HCT116 (cell line): ENCODE results near the gene POT1. TPM values are rescaled to one million over a fixed set of nuclear protein-coding genes. Genes with fewer than 3 reads are reported as not detected.

Source experiments
- ATAC-seq: fragments of 200-7000 bp; cut with Tn5 transposase; 2 replicates; pipeline ENCODE4 v1.9.1; 2020; ENCODE audit warnings: mild to moderate bottlenecking, moderate library complexity
- BruUV-seq: library from RNA; stranded (reverse); fragments of 400-500 nt; replicated peaks from 2 replicates; lab custom pipeline; 2021; lab: Mats Ljungman, UMichigan
- CTCF ChIA-PET: fragments of 300-600 bp; sonication (Branson Sonifier 250); formaldehyde crosslinking; loops from one replicate; lab custom pipeline; 2021; ENCODE audit warnings: antibody characterized with exemption; lab: Charles Lee
- POLR2A ChIA-PET: fragments of 300-600, 350-600 bp; sonication (Branson Sonifier 250); formaldehyde crosslinking; loops from one replicate; lab custom pipeline; 2021; ENCODE audit warnings: antibody characterized with exemption; lab: Charles Lee
- RAD21 ChIA-PET, 2 experiments: fragments of 300-600 bp; sonication (Branson Sonifier 250); formaldehyde crosslinking; loops; one replicate each; lab custom pipeline; 2023; ENCODE audit warnings: low total read pairs in 2 of 2; ENCODE audit not compliant: uncharacterized antibody in 2 of 2, unreplicated experiment in 2 of 2, low non-redundant PET in 1 of 2; lab: Charles Lee
- DNase-seq: peaks from one replicate; pipeline ENCODE4 v3.0.0-alpha.2; 2010; ENCODE audit warnings: low read depth, low spot score
- H2AFZ ChIP-seq: fragments of 200-600 bp; shearing (Covaris generic), sonication (generic); 2 replicates; pipeline ENCODE4 v1.6.1; 2017; ENCODE audit warnings: low read depth, mixed run types, mixed read lengths, antibody characterized with exemption, low read length; ENCODE audit not compliant: poor library complexity, severe bottlenecking
- H3K27ac ChIP-seq: 2 replicates; pipeline ENCODE4 v1.5.1; 2012; ENCODE audit warnings: low read depth, low read length
- H3K27me3 ChIP-seq: fragments of 200-600 bp; sonication (generic); 2 replicates; pipeline ENCODE4 v1.6.1; 2016; ENCODE audit warnings: mixed run types, low read length, mixed read lengths; ENCODE audit not compliant: insufficient read depth
- H3K36me3 ChIP-seq, 2 experiments: fragments of 200-500 bp in 1 of 2; fragments of 200-600 bp in 1 of 2; sonication (Bioruptor generic) in 1 of 2; sonication (generic) in 1 of 2; 2 replicates each; pipeline versions ENCODE4 v1.5.1 to v1.6.1; 2014 to 2016; ENCODE audit warnings: low read length in 2 of 2, inconsistent platforms in 1 of 2, mixed read lengths in 1 of 2, mixed run types in 1 of 2; ENCODE audit not compliant: insufficient read depth in 2 of 2, control insufficient read depth in 1 of 2
- H3K4me1 ChIP-seq, 2 experiments: fragments of 200-600 bp in 1 of 2; sonication (generic) in 1 of 2; 2 replicates each; pipeline versions ENCODE4 v1.5.1 to v1.6.1; 2012 to 2017; ENCODE audit warnings: low read length in 2 of 2, inconsistent platforms in 1 of 2, mild to moderate bottlenecking in 1 of 2, mixed read lengths in 1 of 2, mixed run types in 1 of 2, moderate library complexity in 1 of 2; ENCODE audit not compliant: insufficient read depth in 2 of 2, control insufficient read depth in 1 of 2
- H3K4me2 ChIP-seq: fragments of 200-600 bp; sonication (generic); 2 replicates; pipeline ENCODE4 v1.6.1; 2017; ENCODE audit warnings: mixed run types, low read length, mixed read lengths
- H3K4me3 ChIP-seq, 2 experiments: fragments of 200-600 bp in 1 of 2; sonication (generic) in 1 of 2; replicated peaks in 1 of 2; 2 replicates each; pipeline ENCODE4 v1.5.1; 2011 to 2016; ENCODE audit warnings: low read length in 2 of 2, control low read depth in 1 of 2, low read depth in 1 of 2, mild to moderate bottlenecking in 1 of 2, mixed read lengths in 1 of 2, mixed run types in 1 of 2
- H3K79me2 ChIP-seq: fragments of 200-600 bp; sonication (generic); 2 replicates; pipeline ENCODE4 v1.6.1; 2017; ENCODE audit warnings: mild to moderate bottlenecking, mixed run types, low read length, moderate library complexity, mixed read lengths; ENCODE audit not compliant: insufficient read depth
- H3K9ac ChIP-seq: fragments of 200-600 bp; sonication (generic); 2 replicates; pipeline ENCODE4 v1.6.1; 2016; ENCODE audit warnings: low read length, mixed read lengths
- H3K9me2 ChIP-seq: fragments of 200-600 bp; sonication (generic), shearing (Covaris generic); 2 replicates; pipeline ENCODE4 v1.6.1; 2017; ENCODE audit warnings: mixed run types, mild to moderate bottlenecking, moderate library complexity; ENCODE audit not compliant: insufficient read depth
- H3K9me3 ChIP-seq, 2 experiments: fragments of 200-500 bp in 1 of 2; fragments of 200-600 bp in 1 of 2; sonication (Bioruptor generic) in 1 of 2; sonication (generic) in 1 of 2; 2 replicates each; pipeline ENCODE4 v1.6.1; 2014 to 2017; ENCODE audit warnings: low read length in 2 of 2, mixed read lengths in 2 of 2, inconsistent platforms in 1 of 2, low read depth in 1 of 2, mild to moderate bottlenecking in 1 of 2, mixed run types in 1 of 2, moderate library complexity in 1 of 2; ENCODE audit not compliant: control insufficient read depth in 1 of 2, insufficient read depth in 1 of 2
- H4K20me1 ChIP-seq: fragments of 200-600 bp; sonication (generic), shearing (Covaris generic); 2 replicates; pipeline ENCODE4 v1.6.1; 2017; ENCODE audit warnings: mixed run types, mild to moderate bottlenecking, moderate library complexity; ENCODE audit not compliant: insufficient read depth
- ATF3 ChIP-seq: IDR thresholded peaks from 2 replicates; pipeline ENCODE4 v1.6.1; 2012
- CBX3 ChIP-seq: IDR thresholded peaks from 2 replicates; pipeline ENCODE4 v1.6.1; 2012; ENCODE audit warnings: low read depth
- EGR1 ChIP-seq: IDR thresholded peaks from 2 replicates; pipeline ENCODE4 v1.6.1; 2012; ENCODE audit warnings: low read depth
- ELF1 ChIP-seq: IDR thresholded peaks from 2 replicates; pipeline ENCODE4 v1.6.1; 2012; ENCODE audit warnings: low read depth, borderline replicate concordance
- EZH2 ChIP-seq: fragments of 200-600 bp; sonication (generic); IDR thresholded peaks from 2 replicates; pipeline ENCODE4 v1.6.1; 2017; ENCODE audit warnings: antibody characterized with exemption, mixed run types
- EZH2phosphoT487 ChIP-seq: fragments of 200-600 bp; IDR thresholded peaks from 2 replicates; pipeline ENCODE4 v1.6.1; 2018; ENCODE audit warnings: antibody characterized with exemption, borderline replicate concordance
- FOSL1 ChIP-seq: IDR thresholded peaks from 2 replicates; pipeline ENCODE4 v1.6.1; 2012; ENCODE audit warnings: low read depth
- JUND ChIP-seq: IDR thresholded peaks from 2 replicates; pipeline ENCODE4 v1.6.1; 2012
- MAX ChIP-seq: IDR thresholded peaks from 2 replicates; pipeline ENCODE4 v1.6.1; 2012
- POLR2A ChIP-seq: IDR thresholded peaks from 2 replicates; pipeline ENCODE4 v1.7.0; 2011; ENCODE audit warnings: borderline replicate concordance; ENCODE audit not compliant: insufficient read depth, insufficient read length; ENCODE audit errors: extremely low read depth
- POLR2AphosphoS5 ChIP-seq: IDR thresholded peaks from 2 replicates; pipeline ENCODE4 v1.6.1; 2011; ENCODE audit warnings: mild to moderate bottlenecking, low read depth, low read length, moderate library complexity
- REST ChIP-seq: IDR thresholded peaks from 2 replicates; pipeline ENCODE4 v1.6.1; 2012; ENCODE audit warnings: low read depth
- SIN3A ChIP-seq: IDR thresholded peaks from 2 replicates; pipeline ENCODE4 v1.6.1; 2012; ENCODE audit warnings: low read depth
- SP1 ChIP-seq: IDR thresholded peaks from 2 replicates; pipeline ENCODE4 v1.6.1; 2012; ENCODE audit warnings: low read depth
- SRF ChIP-seq: IDR thresholded peaks from 2 replicates; pipeline ENCODE4 v1.6.1; 2012; ENCODE audit warnings: low read depth
- TCF7L2 ChIP-seq: IDR thresholded peaks from 2 replicates; pipeline ENCODE4 v1.7.0; 2011; ENCODE audit warnings: borderline replicate concordance, inconsistent platforms; ENCODE audit not compliant: insufficient read depth, insufficient read length; ENCODE audit errors: extremely low read depth
- ZFX ChIP-seq: fragments of 450-650 bp; IDR thresholded peaks from 2 replicates; pipeline ENCODE4 v1.6.1; 2017
- intact Hi-C: fragments of 100-400 bp; cut with micrococcal nuclease; formaldehyde crosslinking; loops from 2 replicates; pipeline ENCODE4 v1.10.0; 2022
- total RNA-seq: library from RNA; stranded (reverse); gene quantifications from one replicate; pipeline ENCODE4 v1.2.1, GENCODE V29; 2021; ENCODE audit not compliant: unreplicated experiment
- TF ChIP-seq, protein P1 (sequence below), 3 experiments: fragments of 200-600 bp in 1 of 3; sonication (generic) in 1 of 3; IDR thresholded peaks in 2 of 3; conservative IDR thresholded peaks in 1 of 3; 2 replicates each; pipeline ENCODE4 v1.5.1; 2012 to 2017; ENCODE audit warnings: low read depth in 2 of 3, low read length in 2 of 3, antibody characterized with exemption in 1 of 3, borderline replicate concordance in 1 of 3, control low read depth in 1 of 3, mild to moderate bottlenecking in 1 of 3, mixed read lengths in 1 of 3, mixed run types in 1 of 3, moderate library complexity in 1 of 3; ENCODE audit not compliant: insufficient read depth in 1 of 3

Gene POT1
- total RNA-seq, 1 experiment from 2014 or later: 19.5 TPM

- no peaks in the 10 kb centered on the region for H4K20me1 ChIP-seq
- intact Hi-C loops: no loop called here
- no peaks in the 10 kb centered on the region for H3K9me3 ChIP-seq
- POLR2A ChIA-PET: no interaction called here
- RAD21 ChIA-PET: no interaction called here
- H3K27me3 ChIP-seq: no peaks in the 10 kb centered on the region
- H3K79me2 ChIP-seq: no peaks in the 10 kb centered on the region
- no TSS peak for BruUV-seq
- no peak for TF ChIP-seq ELF1
- TF ChIP-seq JUND: no peak
- no peak for TF ChIP-seq ZFX
- no peak for TF ChIP-seq MAX
- TF ChIP-seq EZH2: no peak
- TF ChIP-seq TCF7L2: no peak
- TF ChIP-seq SP1: no peak
- no peak for TF ChIP-seq ATF3
- no peak for TF ChIP-seq SRF
- no peak for TF ChIP-seq POLR2AphosphoS5
- TF ChIP-seq EGR1: no peak
- no peak for TF ChIP-seq CBX3
- no peak for TF ChIP-seq SIN3A
- TF ChIP-seq, all 23 proteins: peak for 0
- H3K9ac ChIP-seq: no peak overlapping the region
- no peaks in the 10 kb centered on the region for H3K9me2 ChIP-seq
- no peak overlapping the region for H2AFZ ChIP-seq
- ATAC-seq (no peak), DNase-seq (no peak)
- H3K4me1 ChIP-seq: no peaks in the 10 kb centered on the region
- no peak overlapping the region for H3K4me2 ChIP-seq
- H3K27ac ChIP-seq: no peak overlapping the region
- H3K4me3 ChIP-seq: no peak overlapping the region
- no peaks in the 10 kb centered on the region for H3K36me3 ChIP-seq
- CTCF ChIA-PET: no interaction called here
Measured at GRCh38 chr7:124940306-124940705, 10.7 kb upstream of the POT1 start.

DNA sequence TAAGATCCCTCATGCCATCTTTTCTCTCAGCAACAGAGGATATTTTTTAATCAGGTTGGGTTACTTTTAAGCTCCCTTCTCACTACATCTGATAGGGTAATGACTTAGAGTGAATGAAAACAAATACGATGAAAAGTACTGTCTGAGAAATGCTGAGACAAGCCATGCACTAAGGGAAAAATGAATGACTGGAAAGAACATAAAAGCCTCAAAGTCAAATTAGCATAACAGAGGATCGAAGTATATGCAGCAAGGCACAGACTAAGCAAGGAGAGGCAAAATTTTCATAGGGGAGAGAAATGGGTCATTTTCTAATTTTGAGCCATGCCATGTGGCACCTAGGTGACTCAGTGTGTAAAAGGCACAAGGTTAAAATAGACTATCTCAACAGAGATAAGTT is 8.5 kb upstream of the POT1 start:
- no peaks in the 10 kb centered on the region for H3K9me3 ChIP-seq
- intact Hi-C loops: no loop called here
- H3K9ac ChIP-seq: no peak overlapping the region
- H3K27ac ChIP-seq: no peak overlapping the region
- ChIA-PET RAD21 (no interaction called here), CTCF (no interaction called here), POLR2A (no interaction called here)
- no peaks in the 10 kb centered on the region for H3K9me2 ChIP-seq
- H4K20me1 ChIP-seq: no peaks in the 10 kb centered on the region
- no peaks in the 10 kb centered on the region for H3K36me3 ChIP-seq
- no peak overlapping the region for H3K4me2 ChIP-seq
- no peaks in the 10 kb centered on the region for H3K27me3 ChIP-seq
- H2AFZ ChIP-seq: no peak overlapping the region
- BruUV-seq: no TSS peak
- ATAC-seq (no peak), DNase-seq (no peak)
- H3K4me3 ChIP-seq: no peak overlapping the region
- H3K4me1 ChIP-seq: no peaks in the 10 kb centered on the region
- no peaks in the 10 kb centered on the region for H3K79me2 ChIP-seq
- TF ChIP-seq POLR2A: no peak
- no peak for TF ChIP-seq FOSL1
- TF ChIP-seq SP1: no peak
- no peak for TF ChIP-seq CBX3
- no peak for TF ChIP-seq TCF7L2
- no peak for TF ChIP-seq ELF1
- TF ChIP-seq REST: no peak
- TF ChIP-seq SIN3A: no peak
- TF ChIP-seq EZH2: no peak
- no peak for TF ChIP-seq POLR2AphosphoS5
- TF ChIP-seq EZH2phosphoT487: no peak
- TF ChIP-seq, protein P1, sequence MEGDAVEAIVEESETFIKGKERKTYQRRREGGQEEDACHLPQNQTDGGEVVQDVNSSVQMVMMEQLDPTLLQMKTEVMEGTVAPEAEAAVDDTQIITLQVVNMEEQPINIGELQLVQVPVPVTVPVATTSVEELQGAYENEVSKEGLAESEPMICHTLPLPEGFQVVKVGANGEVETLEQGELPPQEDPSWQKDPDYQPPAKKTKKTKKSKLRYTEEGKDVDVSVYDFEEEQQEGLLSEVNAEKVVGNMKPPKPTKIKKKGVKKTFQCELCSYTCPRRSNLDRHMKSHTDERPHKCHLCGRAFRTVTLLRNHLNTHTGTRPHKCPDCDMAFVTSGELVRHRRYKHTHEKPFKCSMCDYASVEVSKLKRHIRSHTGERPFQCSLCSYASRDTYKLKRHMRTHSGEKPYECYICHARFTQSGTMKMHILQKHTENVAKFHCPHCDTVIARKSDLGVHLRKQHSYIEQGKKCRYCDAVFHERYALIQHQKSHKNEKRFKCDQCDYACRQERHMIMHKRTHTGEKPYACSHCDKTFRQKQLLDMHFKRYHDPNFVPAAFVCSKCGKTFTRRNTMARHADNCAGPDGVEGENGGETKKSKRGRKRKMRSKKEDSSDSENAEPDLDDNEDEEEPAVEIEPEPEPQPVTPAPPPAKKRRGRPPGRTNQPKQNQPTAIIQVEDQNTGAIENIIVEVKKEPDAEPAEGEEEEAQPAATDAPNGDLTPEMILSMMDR (IDR thresholded peaks at IDR 0.05 in 2 of 3, conservative IDR thresholded peaks at IDR 0.05 in 1 of 3; ENCODE audit: borderline replicate concordance in 1 of 3, insufficient read depth in 1 of 3, low read depth in 2 of 3, low read length in 2 of 3): no peak
